GM12878 (cell line): ENCODE data around the gene GZMM. TPM values are rescaled to one million over a fixed set of nuclear protein-coding genes. Genes with fewer than 3 reads are reported as not detected.

Experiments used
- ATAC-seq: fragments of 200-7000 bp; cut with Tn5 transposase; 3 replicates; pipeline ENCODE4 v1.9.1; 2020; ENCODE audit warnings: mild to moderate bottlenecking, moderate library complexity
- BruUV-seq: library from RNA; stranded (reverse); fragments of 400-500 nt; replicated peaks from 2 replicates; lab custom pipeline; 2021; lab: Mats Ljungman, UMichigan
- CTCF ChIA-PET: fragments of 300-600 bp; sonication (Branson Sonifier 250); formaldehyde crosslinking; extraction: SDS; loops from one replicate; lab custom pipeline; 2021; ENCODE audit warnings: inconsistent platforms; lab: Yijun Ruan, JAX
- POLR2A ChIA-PET: fragments of 350-600 bp; formaldehyde crosslinking; extraction: SDS; loops from one replicate; lab custom pipeline; 2021; ENCODE audit warnings: inconsistent platforms; lab: Charles Lee
- RAD21 ChIA-PET: fragments of 300-600 bp; sonication (Branson Sonifier 250); formaldehyde crosslinking; loops from one replicate; lab custom pipeline; 2023; ENCODE audit warnings: antibody characterized with exemption; ENCODE audit not compliant: unreplicated experiment; lab: Charles Lee
- SMC1A ChIA-PET: fragments of 300-600 bp; sonication (Branson Sonifier 250); formaldehyde crosslinking; loops from one replicate; lab custom pipeline; 2023; ENCODE audit not compliant: unreplicated experiment, uncharacterized antibody; lab: Charles Lee
- DNase-seq: peaks from one replicate; pipeline ENCODE4 v3.0.0-alpha.2; 2011; ENCODE audit warnings: low read depth, low spot score
- FAIRE-seq: peaks from 3 replicates; lab custom pipeline; 2011; peaks lifted over from hg19 to GRCh38; lab: Jason Lieb, UNC
- H2AFZ ChIP-seq: 2 replicates; pipeline ENCODE4 v1.6.0; 2011; ENCODE audit warnings: low read depth, low read length, control low read depth; ENCODE audit not compliant: control insufficient read depth
- H3K27ac ChIP-seq: 2 replicates; pipeline ENCODE4 v1.5.1; 2011; ENCODE audit warnings: control low read depth; ENCODE audit not compliant: control insufficient read depth, insufficient read depth
- H3K27me3 ChIP-seq, 2 experiments: replicated peaks in 1 of 2; 2 replicates each; pipeline versions ENCODE4 v1.6.0 to v1.6.1; 2011; ENCODE audit warnings: low read length in 1 of 2; ENCODE audit not compliant: control insufficient read depth in 2 of 2, insufficient read depth in 2 of 2
- H3K36me3 ChIP-seq, 2 experiments: 2 replicates each; pipeline ENCODE4 v1.5.1; 2011; ENCODE audit warnings: low read length in 1 of 2; ENCODE audit not compliant: control insufficient read depth in 2 of 2, insufficient read depth in 2 of 2
- H3K4me1 ChIP-seq: 2 replicates; pipeline ENCODE4 v1.6.1; 2011; ENCODE audit warnings: mild to moderate bottlenecking, low read length, moderate library complexity, mixed read lengths; ENCODE audit not compliant: control insufficient read depth, insufficient read depth
- H3K4me2 ChIP-seq: 2 replicates; pipeline ENCODE4 v1.6.0; 2011; ENCODE audit warnings: control low read depth; ENCODE audit not compliant: control insufficient read depth, insufficient read depth
- H3K4me3 ChIP-seq: fragments of 200-600 bp; sonication (generic); 2 replicates; pipeline ENCODE4 v1.5.1; 2016
- H3K79me2 ChIP-seq: 2 replicates; pipeline ENCODE4 v1.6.0; 2011; ENCODE audit warnings: low read length; ENCODE audit not compliant: control insufficient read depth, insufficient read depth
- H3K9ac ChIP-seq: 2 replicates; pipeline ENCODE4 v1.8.0; 2011; ENCODE audit warnings: low read length, control low read depth, mixed read lengths; ENCODE audit not compliant: control insufficient read depth, insufficient read depth
- H3K9me3 ChIP-seq: replicated peaks from 3 replicates; pipeline ENCODE4 v1.5.1; 2011; ENCODE audit warnings: mild to moderate bottlenecking, low read length; ENCODE audit not compliant: control insufficient read depth, insufficient read depth
- H4K20me1 ChIP-seq: 2 replicates; pipeline ENCODE4 v1.6.0; 2011; ENCODE audit not compliant: control insufficient read depth, insufficient read depth
- ASH2L ChIP-seq: fragments of 300-600, 200-600 bp; sonication (generic); IDR thresholded peaks from 2 replicates; pipeline ENCODE4 v1.6.1; 2017; ENCODE audit warnings: low read depth, mild to moderate bottlenecking, borderline replicate concordance
- ATF7 ChIP-seq: fragments of 450-650 bp; IDR thresholded peaks from 2 replicates; pipeline ENCODE4 v1.6.1; 2016; ENCODE audit warnings: low read depth, mild to moderate bottlenecking
- BCL11A ChIP-seq: IDR thresholded peaks from 2 replicates; pipeline ENCODE4 v1.6.1; 2011; ENCODE audit warnings: low read depth, low read length
- CHD2 ChIP-seq: IDR thresholded peaks from 2 replicates; pipeline ENCODE4 v1.6.1; 2011; ENCODE audit warnings: low read depth, low read length, improper control_type of control experiment, borderline replicate concordance
- CREM ChIP-seq: IDR thresholded peaks from 2 replicates; pipeline ENCODE4 v1.6.1; 2014; ENCODE audit warnings: antibody characterized with exemption, low read depth
- DPF2 ChIP-seq: fragments of 450-650 bp; IDR thresholded peaks from 2 replicates; pipeline ENCODE4 v1.6.1; 2017; ENCODE audit warnings: mild to moderate bottlenecking
- EED ChIP-seq: sonication (generic); IDR thresholded peaks from 2 replicates; pipeline ENCODE4 v1.6.1; 2016; ENCODE audit warnings: antibody characterized with exemption, low read depth
- ESRRA ChIP-seq: IDR thresholded peaks from 2 replicates; pipeline ENCODE4 v1.6.1; 2012; ENCODE audit warnings: mild to moderate bottlenecking, low read length, improper control_type of control experiment
- GATAD2B ChIP-seq: fragments of 450-650 bp; conservative IDR thresholded peaks from 2 replicates; pipeline ENCODE4 v1.6.1; 2017; ENCODE audit warnings: low read depth, mild to moderate bottlenecking, moderate library complexity
- IRF4 ChIP-seq: IDR thresholded peaks from 2 replicates; pipeline ENCODE4 v1.6.1; 2011; ENCODE audit warnings: low read depth, low read length
- JUND ChIP-seq: IDR thresholded peaks from 2 replicates; pipeline ENCODE4 v1.6.1; 2012; ENCODE audit warnings: low read depth, mild to moderate bottlenecking, low read length, improper control_type of control experiment, moderate library complexity
- LARP7 ChIP-seq: fragments of 450-650 bp; IDR thresholded peaks from 2 replicates; pipeline ENCODE4 v1.6.1; 2017; ENCODE audit warnings: mild to moderate bottlenecking
- MTA3 ChIP-seq: IDR thresholded peaks from 2 replicates; pipeline ENCODE4 v1.6.1; 2012; ENCODE audit warnings: low read length, inconsistent platforms, borderline replicate concordance
- NRF1 ChIP-seq: conservative IDR thresholded peaks from 2 replicates; pipeline ENCODE4 v1.6.1; 2011; ENCODE audit warnings: mild to moderate bottlenecking, low read depth, low read length, improper control_type of control experiment
- PBX3 ChIP-seq: IDR thresholded peaks from 2 replicates; pipeline ENCODE4 v1.6.1; 2011; ENCODE audit warnings: mild to moderate bottlenecking, low read depth, low read length, moderate library complexity; ENCODE audit not compliant: insufficient replicate concordance
- POLR2A ChIP-seq: IDR thresholded peaks from 2 replicates; pipeline ENCODE4 v1.6.1; 2011; ENCODE audit warnings: low read depth, mild to moderate bottlenecking, low read length
- POU2F2 ChIP-seq: IDR thresholded peaks from 3 replicates; pipeline ENCODE4 v1.6.1; 2011; ENCODE audit warnings: low read depth, mild to moderate bottlenecking, low read length, borderline replicate concordance
- SPI1 ChIP-seq: IDR thresholded peaks from 2 replicates; pipeline ENCODE4 v1.6.1; 2011; ENCODE audit warnings: low read depth, mild to moderate bottlenecking, low read length, moderate library complexity, borderline replicate concordance; ENCODE audit not compliant: insufficient read depth
- TCF12 ChIP-seq: IDR thresholded peaks from 2 replicates; pipeline ENCODE4 v1.6.1; 2011; ENCODE audit warnings: low read depth, mild to moderate bottlenecking, low read length
- USF1 ChIP-seq: IDR thresholded peaks from 2 replicates; pipeline ENCODE4 v1.6.1; 2011; ENCODE audit warnings: borderline replicate concordance, low read depth, mild to moderate bottlenecking, moderate library complexity, mixed read lengths, low read length; ENCODE audit not compliant: insufficient read depth; ENCODE audit errors: extremely low read length
- ZNF24 ChIP-seq: fragments of 450-650 bp; IDR thresholded peaks from 2 replicates; pipeline ENCODE4 v1.6.1; 2017; ENCODE audit warnings: antibody characterized with exemption, mild to moderate bottlenecking
- WGBS: methylation state at CpG from one replicate; pipeline ENCODE4 v1.1.6; 2016; ENCODE audit warnings: low lambda C conversion rate; ENCODE audit not compliant: insufficient replicate concordance, insufficient coverage; ENCODE audit errors: missing lambda C conversion rate; 5-methylcytosine and 5-hydroxymethylcytosine counted together
- in situ Hi-C: fragments of 300-500 bp; cut with MboI; formaldehyde crosslinking; loops from 9 replicates; pipeline ENCODE4 v1.14.3; 2018; ENCODE audit warnings: mixed read lengths
- intact Hi-C: fragments of 100-400 bp; cut with micrococcal nuclease; formaldehyde crosslinking; loops from one replicate; pipeline ENCODE4 v1.14.2; 2022; ENCODE audit not compliant: unreplicated experiment
- polyA plus RNA-seq, 11 experiments: library from polyadenylated mRNA; depleted of rRNA in 4 of 11; unstranded in 6 of 11; stranded (reverse) in 5 of 11; fragments of >200 nt; fragmentation: Nextera tagmentation in 4 of 11; fragmentation: Illumina TruSeq in 1 of 11; extraction: Ambion mirVana in 4 of 11; extraction: Trizol in 1 of 11; gene quantifications; 1 replicate in 1 of 11; 2 replicates in 10 of 11; pipeline versions ENCODE4 v1.2.1 to v1.2.3, GENCODE V29; 2011 to 2016; ENCODE audit warnings: inconsistent platforms in 2 of 11, missing spikeins in 2 of 11, low read depth in 1 of 11
- total RNA-seq, 4 experiments: library from RNA; depleted of rRNA in 3 of 4; stranded (reverse); fragments of >200 nt in 3 of 4; fragmentation: Illumina TruSeq in 1 of 4; extraction: Trizol in 1 of 4; gene quantifications; 2 replicates each; pipeline versions ENCODE4 v1.2.1 to v1.2.3, GENCODE V29; 2013 to 2021
- TF ChIP-seq, protein P1 (sequence below): IDR thresholded peaks from 2 replicates; pipeline ENCODE4 v1.6.1; 2012; ENCODE audit warnings: low read depth, low read length, improper control_type of control experiment

Gene GZMM
- total and polyA plus RNA-seq, 10 of the 15 experiments (the other 5 are each of a cell fraction or from before 2014, with no cell fraction given) = 0.09 to 0.48 (median 0.23) TPM; not detected in 7

GRCh38 chr19:511101-511851 lies 32.6 kb upstream of the GZMM start:
- no peaks in the 10 kb centered on the region for H3K36me3 ChIP-seq
- POLR2A ChIA-PET = interaction anchor here (0.9 to 2.4 kb wide), 4 partner anchors 20 to 120 kb away, joined by 3 to 13 read pairs (median 3); partner anchors contain the start of genes BSG and CDC34
- no peak overlapping the region for H3K4me3 ChIP-seq
- ATAC-seq (peak; percentile 9), DNase-seq (no peak), FAIRE-seq (no peak)
- in situ Hi-C loops (no loop called here), intact Hi-C loops (no loop called here)
- CTCF ChIA-PET = interaction anchor here (0.7 to 3.6 kb wide), 17 partner anchors 9 to 264 kb away, joined by 3 to 42 read pairs (median 6); partner anchors contain the start of gene CDC34
- WGBS = 20% methylated on average over 28 of the region's 30 CpGs
- H4K20me1 ChIP-seq = no peaks in the 10 kb centered on the region; the same call in 1 of the 2 replicates
- peaks cover 17% of the 10 kb centered on the region for H3K4me1 ChIP-seq
- H3K9me3 ChIP-seq = no peaks in the 10 kb centered on the region
- SMC1A ChIA-PET = interaction anchor here (1.4 to 2.3 kb wide), 3 partner anchors 21 to 217 kb away, joined by 3 to 14 read pairs (median 4); partner anchors contain the start of gene CDC34
- H3K4me2 ChIP-seq = peak overlapping the region; percentile 19
- no peaks in the 10 kb centered on the region for H3K27me3 ChIP-seq
- RAD21 ChIA-PET = interaction anchor here (0.6 to 2.8 kb wide), 7 partner anchors 8 to 225 kb away, joined by 3 to 17 read pairs (median 4); partner anchors contain the start of gene CDC34
- no peak overlapping the region for H3K9ac ChIP-seq
- H2AFZ ChIP-seq = peak overlapping the region; percentile 30
- peaks cover 6% of the 10 kb centered on the region for H3K79me2 ChIP-seq
- peak overlapping the region; percentile 32; the same call in 1 of the 2 replicates for H3K27ac ChIP-seq
- no TSS peak for BruUV-seq
- TF ChIP-seq LARP7 = peak; percentile 35; the same call in 1 of the 2 replicates
- no peak for TF ChIP-seq ZNF24
- TF ChIP-seq TCF12 = peak; percentile 98
- no peak for TF ChIP-seq IRF4
- TF ChIP-seq DPF2 = 0 out of 2 replicates have a peak, but pooled peaks have one; percentile 17
- TF ChIP-seq SPI1 = peak; percentile 18; the same call in 1 of the 2 replicates
- peak; percentile 50; the same call in 1 of the 2 replicates for TF ChIP-seq ATF7
- no peak for TF ChIP-seq CHD2
- no peak for TF ChIP-seq MTA3
- TF ChIP-seq ESRRA = no peak
- TF ChIP-seq, protein P1, sequence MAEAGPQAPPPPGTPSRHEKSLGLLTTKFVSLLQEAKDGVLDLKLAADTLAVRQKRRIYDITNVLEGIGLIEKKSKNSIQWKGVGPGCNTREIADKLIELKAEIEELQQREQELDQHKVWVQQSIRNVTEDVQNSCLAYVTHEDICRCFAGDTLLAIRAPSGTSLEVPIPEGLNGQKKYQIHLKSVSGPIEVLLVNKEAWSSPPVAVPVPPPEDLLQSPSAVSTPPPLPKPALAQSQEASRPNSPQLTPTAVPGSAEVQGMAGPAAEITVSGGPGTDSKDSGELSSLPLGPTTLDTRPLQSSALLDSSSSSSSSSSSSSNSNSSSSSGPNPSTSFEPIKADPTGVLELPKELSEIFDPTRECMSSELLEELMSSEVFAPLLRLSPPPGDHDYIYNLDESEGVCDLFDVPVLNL = no peak
- 0 out of 2 replicates have a peak, but pooled peaks have one; percentile 17 for TF ChIP-seq GATAD2B
- TF ChIP-seq ASH2L = no peak
- peak; percentile 13; the same call in 1 of the 2 replicates for TF ChIP-seq POLR2A
- 0 out of 2 replicates have a peak, but pooled peaks have one; percentile 18 for TF ChIP-seq EED
- 0 out of 2 replicates have a peak, but pooled peaks have one; percentile 41 for TF ChIP-seq JUND
- TF ChIP-seq CREM = peak; percentile 84
- TF ChIP-seq POU2F2 = peak; percentile 36; the same call in 1 of the 3 replicates
- no peak for TF ChIP-seq BCL11A
- TF ChIP-seq PBX3 = peak; percentile 79
- TF ChIP-seq USF1 = no peak
- no peak for TF ChIP-seq NRF1
